ENCODE data around the gene WNK1.

The WNK1 gene

DNA sequence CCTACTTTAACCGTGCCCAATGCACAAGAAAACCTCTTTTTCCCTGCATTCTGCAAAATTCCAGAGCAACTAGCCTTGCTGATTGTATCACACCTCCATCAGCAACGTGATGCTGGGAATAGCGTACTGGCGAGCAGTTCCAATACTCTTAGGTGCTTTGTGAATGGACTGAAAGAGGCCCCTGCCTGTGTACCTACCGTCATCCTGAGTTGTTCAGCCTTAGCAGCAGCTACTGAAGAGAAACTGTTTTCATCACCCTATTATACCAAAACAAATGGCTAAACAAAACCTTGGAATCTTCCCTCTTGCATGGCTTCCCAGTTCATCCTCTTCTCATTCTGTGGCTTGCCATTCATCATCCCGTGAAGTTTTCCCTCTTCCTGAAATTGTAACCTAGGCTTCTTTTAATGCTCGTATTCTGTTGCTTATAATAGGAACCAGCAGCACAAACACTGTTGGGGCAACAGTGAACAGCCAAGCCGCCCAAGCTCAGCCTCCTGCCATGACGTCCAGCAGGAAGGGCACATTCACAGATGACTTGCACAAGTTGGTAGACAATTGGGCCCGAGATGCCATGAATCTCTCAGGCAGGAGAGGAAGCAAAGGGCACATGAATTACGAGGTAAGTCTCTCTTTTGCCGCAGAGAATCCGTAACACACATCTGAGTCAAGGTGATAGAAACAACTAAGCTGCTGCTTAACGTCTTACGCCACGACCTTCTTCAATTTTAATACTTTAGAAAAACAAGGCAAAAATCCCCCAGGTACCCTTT is 155.2 kb downstream of the WNK1 start:
- Mint-ChIP-seq H3K27me3 (no peaks in the 10 kb centered on the region), H3K36me3 (ENCODE audit: insufficient read depth) (peaks cover 64% of the 10 kb centered on the region), H3K9me3 (no peaks in the 10 kb centered on the region), H3K4me3 (no peak overlapping the region), H3K4me1 (ENCODE audit: low read depth in 2 of 2) (peaks cover 11 to 28% of the 10 kb centered on the region in 2 donors), H3K27ac (peak overlapping the region in 1 of 2 donors; percentile 29)
- ATAC-seq (replicated peaks) (no peak), DNase-seq (no peak)

DNA sequence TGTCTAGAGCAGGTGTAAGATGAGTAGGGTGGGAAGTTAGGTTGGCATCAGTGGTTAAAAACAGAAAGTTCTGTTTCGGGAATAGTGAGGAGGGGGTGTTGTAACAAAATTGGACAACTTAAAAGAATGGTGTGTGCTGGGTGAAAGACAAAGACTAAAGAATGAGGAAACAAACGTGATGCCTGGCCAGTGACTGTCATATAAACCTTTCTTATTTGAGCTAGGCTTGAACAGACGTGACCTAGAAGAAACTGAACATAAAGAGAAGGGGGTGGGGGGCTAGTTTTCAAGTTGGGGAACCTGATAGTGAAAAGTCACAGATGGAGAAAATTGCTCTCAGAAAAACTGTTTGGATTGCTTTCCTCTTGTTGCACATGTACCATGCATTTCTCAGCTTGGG is 157.5 kb downstream of the WNK1 start:
- H3K9me3 Mint-ChIP-seq, result no peaks in the 10 kb centered on the region
- peak overlapping the region in 1 of 2 donors; percentile 8 for H3K27ac Mint-ChIP-seq
- ATAC-seq (replicated peaks) (no peak), DNase-seq (no peak)
- H3K4me3 Mint-ChIP-seq, result no peak overlapping the region
- peaks cover 11 to 20% of the 10 kb centered on the region in 2 donors for H3K4me1 Mint-ChIP-seq (ENCODE audit: low read depth in 2 of 2)
- H3K27me3 Mint-ChIP-seq, result no peaks in the 10 kb centered on the region
- peaks cover 79% of the 10 kb centered on the region for H3K36me3 Mint-ChIP-seq (ENCODE audit: insufficient read depth)

GRCh38 chr12:910416-910815 is 158.0 kb downstream of the WNK1 start:
- Mint-ChIP-seq H3K4me3 (no peak overlapping the region), H3K4me1 (ENCODE audit: low read depth in 2 of 2) (peaks cover 15 to 21% of the 10 kb centered on the region in 2 donors), H3K9me3 (no peaks in the 10 kb centered on the region), H3K27ac (no peak overlapping the region), H3K27me3 (no peaks in the 10 kb centered on the region), H3K36me3 (ENCODE audit: insufficient read depth) (peaks cover 80% of the 10 kb centered on the region)
- ATAC-seq (replicated peaks), result no peak
- no peak for DNase-seq

DNA sequence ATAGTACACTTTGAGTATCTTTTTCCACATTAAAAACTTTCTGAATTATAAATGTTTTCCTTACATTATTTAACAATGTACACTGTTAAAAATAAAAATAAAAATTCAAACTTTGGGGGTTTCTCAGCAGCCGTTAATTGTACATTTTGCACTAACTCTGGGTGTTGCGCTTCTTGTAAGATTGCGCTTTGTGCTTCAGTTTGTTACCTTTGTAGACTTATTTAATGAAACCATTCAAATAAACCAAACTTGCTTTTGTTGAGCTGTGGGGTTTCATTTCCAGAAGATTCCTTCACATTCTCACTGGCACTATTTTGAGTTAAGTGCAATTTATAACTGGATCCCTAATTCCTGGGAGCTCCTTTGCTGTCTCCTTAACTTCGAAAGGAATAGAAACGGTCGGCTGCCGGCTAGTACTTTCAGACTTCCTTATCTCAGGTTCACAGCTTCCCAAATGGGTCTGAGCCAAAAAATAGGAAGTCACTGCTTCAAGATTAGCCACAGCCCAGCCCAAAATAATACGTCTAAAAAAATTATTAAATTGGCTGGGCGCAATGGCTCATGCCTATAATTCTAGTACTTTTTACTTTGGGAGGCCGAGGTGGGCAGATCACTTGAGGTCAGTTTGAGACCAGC is 158.9 kb downstream of the WNK1 start:
- H3K27ac Mint-ChIP-seq, result peak overlapping the region in 1 of 2 donors; percentile 22
- no peak overlapping the region for H3K4me3 Mint-ChIP-seq
- no peaks in the 10 kb centered on the region for H3K9me3 Mint-ChIP-seq
- peaks cover 10 to 15% of the 10 kb centered on the region in 2 donors for H3K4me1 Mint-ChIP-seq (ENCODE audit: low read depth in 2 of 2)
- peaks cover 75% of the 10 kb centered on the region for H3K36me3 Mint-ChIP-seq (ENCODE audit: insufficient read depth)
- no peaks in the 10 kb centered on the region for H3K27me3 Mint-ChIP-seq
- DNase-seq, result no peak
- ATAC-seq (replicated peaks), result no peak

GRCh38 chr12:912466-913235 is 160.3 kb downstream of the WNK1 start:
- H3K9me3 Mint-ChIP-seq, result no peaks in the 10 kb centered on the region
- H3K27me3 Mint-ChIP-seq, result no peaks in the 10 kb centered on the region
- H3K4me3 Mint-ChIP-seq, result no peak overlapping the region
- no peak overlapping the region for H3K27ac Mint-ChIP-seq
- no peak for ATAC-seq (replicated peaks)
- no peak for DNase-seq
- peaks cover 77% of the 10 kb centered on the region for H3K36me3 Mint-ChIP-seq (ENCODE audit: insufficient read depth)
- peaks cover 9 to 21% of the 10 kb centered on the region in 2 donors for H3K4me1 Mint-ChIP-seq (ENCODE audit: low read depth in 2 of 2)

GRCh38 chr12:913919-914698 is 161.7 kb downstream of the WNK1 start:
- no peak for DNase-seq
- H3K9me3 Mint-ChIP-seq, result no peaks in the 10 kb centered on the region

GRCh38 chr12:915090-915489 is 162.7 kb downstream of the WNK1 start:
- Mint-ChIP-seq H3K4me3 (peak overlapping the region in 1 of 2 donors; percentile 31), H3K4me1 (ENCODE audit: low read depth in 2 of 2) (peaks cover 9 to 21% of the 10 kb centered on the region in 2 donors), H3K27me3 (no peaks in the 10 kb centered on the region), H3K9me3 (no peaks in the 10 kb centered on the region), H3K36me3 (ENCODE audit: insufficient read depth) (peaks cover 72% of the 10 kb centered on the region), H3K27ac (peak overlapping the region; percentile 28 to 61)
- peak; percentile 58 for ATAC-seq (replicated peaks)
- DNase-seq, result no peak

More at GRCh38 chr12:913919-914698, 161.7 kb downstream of the WNK1 start:
- ATAC-seq (replicated peaks), result no peak
- Mint-ChIP-seq H3K36me3 (ENCODE audit: insufficient read depth) (peaks cover 74% of the 10 kb centered on the region), H3K27me3 (no peaks in the 10 kb centered on the region), H3K4me3 (no peak overlapping the region), H3K27ac (peak overlapping the region in 1 of 2 donors; percentile 61), H3K4me1 (ENCODE audit: low read depth in 2 of 2) (peaks cover 9 to 21% of the 10 kb centered on the region in 2 donors)

GRCh38 chr12:916240-916639 is 163.9 kb downstream of the WNK1 start:
- no peaks in the 10 kb centered on the region for H3K27me3 Mint-ChIP-seq
- peaks cover 9 to 21% of the 10 kb centered on the region in 2 donors for H3K4me1 Mint-ChIP-seq (ENCODE audit: low read depth in 2 of 2)
- ATAC-seq (replicated peaks) (no peak), DNase-seq (no peak)
- no peaks in the 10 kb centered on the region for H3K9me3 Mint-ChIP-seq
- H3K36me3 Mint-ChIP-seq (ENCODE audit: insufficient read depth), result peaks cover 81% of the 10 kb centered on the region
- peak overlapping the region in 1 of 2 donors; percentile 58 for H3K4me3 Mint-ChIP-seq
- peak overlapping the region; percentile 61 to 77 for H3K27ac Mint-ChIP-seq

DNA sequence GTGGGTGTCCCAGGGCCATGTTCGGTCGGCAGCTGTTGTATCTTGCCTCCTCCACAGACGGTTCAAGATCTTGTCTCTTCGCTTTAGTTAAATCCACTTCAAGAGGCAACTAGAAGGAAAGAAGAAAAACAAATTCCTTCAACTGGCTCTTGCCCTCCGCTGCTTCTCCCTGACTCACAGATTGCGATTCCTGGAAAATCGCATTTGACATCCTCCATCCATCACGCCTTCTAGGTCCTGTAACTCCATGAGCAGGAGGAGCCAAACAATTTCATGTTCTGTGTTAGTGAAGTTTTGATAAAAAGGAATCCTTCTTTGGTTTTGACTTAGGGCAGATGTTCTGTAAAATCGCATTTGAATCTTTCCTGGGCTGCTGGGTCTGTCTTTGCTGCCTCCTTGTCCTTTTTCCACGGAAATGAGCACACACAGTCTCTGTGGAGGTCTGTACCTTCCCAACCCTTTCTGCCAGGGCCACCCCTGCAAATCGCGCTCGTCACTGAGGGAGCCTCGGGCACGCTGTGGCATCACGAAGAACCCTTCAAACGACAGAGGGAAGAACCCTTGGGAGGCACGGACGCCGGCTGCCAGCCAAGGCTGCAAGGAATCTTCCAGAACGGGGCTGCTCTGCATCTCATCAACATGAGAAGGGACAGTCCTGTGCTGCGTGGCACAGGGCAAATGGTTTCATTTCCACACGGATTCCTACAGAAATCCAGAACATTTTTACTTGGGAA is 164.5 kb downstream of the WNK1 start:
- peak overlapping the region in 1 of 2 donors; percentile 58 for H3K4me3 Mint-ChIP-seq
- no peak for DNase-seq
- peaks cover 9 to 21% of the 10 kb centered on the region in 2 donors for H3K4me1 Mint-ChIP-seq (ENCODE audit: low read depth in 2 of 2)
- H3K27me3 Mint-ChIP-seq, result no peaks in the 10 kb centered on the region
- no peak for ATAC-seq (replicated peaks)
- peak overlapping the region; percentile 35 to 82 for H3K27ac Mint-ChIP-seq
- peaks cover 75% of the 10 kb centered on the region for H3K36me3 Mint-ChIP-seq (ENCODE audit: insufficient read depth)
- no peaks in the 10 kb centered on the region for H3K9me3 Mint-ChIP-seq

DNA sequence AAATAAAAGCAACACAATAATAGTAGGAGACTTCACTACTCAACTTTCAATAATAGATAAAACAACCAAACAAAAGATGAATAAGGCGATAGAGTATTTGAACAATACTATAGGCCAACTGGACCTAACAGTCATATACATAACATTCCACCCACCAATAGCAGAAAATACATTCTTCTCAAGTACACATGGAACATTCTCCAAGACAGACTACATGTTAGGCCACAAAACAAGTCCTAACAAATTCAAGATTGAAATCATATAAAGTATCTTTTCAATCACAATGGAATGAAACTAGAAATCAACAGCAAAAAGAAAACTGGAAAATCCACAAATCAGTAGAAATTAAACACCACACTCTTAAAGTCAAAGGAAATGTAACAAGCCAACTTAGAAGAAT is 168.3 kb downstream of the WNK1 start:
- Mint-ChIP-seq H3K36me3 (ENCODE audit: insufficient read depth) (peaks cover 72% of the 10 kb centered on the region), H3K9me3 (no peaks in the 10 kb centered on the region), H3K27me3 (no peaks in the 10 kb centered on the region), H3K4me3 (no peak overlapping the region), H3K4me1 (ENCODE audit: low read depth in 2 of 2) (peaks cover 0 to 5% of the 10 kb centered on the region in 2 donors), H3K27ac (no peak overlapping the region)
- no peak for DNase-seq
- no peak for ATAC-seq (replicated peaks)

GRCh38 chr12:922285-922684 is 169.9 kb downstream of the WNK1 start:
- ATAC-seq (replicated peaks), result no peak
- H3K27ac Mint-ChIP-seq, result peak overlapping the region in 1 of 2 donors; percentile 81
- no peaks in the 10 kb centered on the region for H3K4me1 Mint-ChIP-seq (ENCODE audit: low read depth in 2 of 2)
- DNase-seq, result no peak
- no peaks in the 10 kb centered on the region for H3K9me3 Mint-ChIP-seq
- peaks cover 75% of the 10 kb centered on the region for H3K36me3 Mint-ChIP-seq (ENCODE audit: insufficient read depth)
- no peaks in the 10 kb centered on the region for H3K27me3 Mint-ChIP-seq
- H3K4me3 Mint-ChIP-seq, result no peak overlapping the region

DNA sequence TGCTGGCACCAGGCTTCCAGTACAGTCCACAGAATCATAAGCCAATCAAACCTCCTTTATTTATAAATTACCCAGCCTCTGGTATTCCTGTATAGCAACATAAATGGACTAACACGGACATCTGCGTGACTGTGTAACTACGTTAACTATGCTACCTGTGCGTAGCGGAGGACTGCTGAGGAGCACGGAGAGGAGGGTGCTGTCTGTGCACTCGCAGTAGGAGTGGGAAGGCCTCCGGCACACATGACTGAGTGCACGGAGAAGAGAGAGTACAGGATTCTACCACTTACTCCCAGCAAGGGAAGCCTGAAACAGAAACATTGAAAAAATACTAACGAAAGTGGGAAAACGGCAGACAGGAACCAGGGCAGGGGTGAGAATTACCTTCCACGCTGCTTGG is 174.3 kb downstream of the WNK1 start:
- Mint-ChIP-seq H3K27ac (peak overlapping the region in 1 of 2 donors; percentile 13), H3K9me3 (no peaks in the 10 kb centered on the region), H3K4me1 (ENCODE audit: low read depth in 2 of 2) (no peaks in the 10 kb centered on the region), H3K27me3 (no peaks in the 10 kb centered on the region), H3K36me3 (ENCODE audit: insufficient read depth) (peaks cover 77% of the 10 kb centered on the region), H3K4me3 (no peak overlapping the region)
- DNase-seq, result no peak
- no peak for ATAC-seq (replicated peaks)
